Measurements from ENCODE around the gene USP6NL. TPM values are rescaled to one million over a fixed set of nuclear protein-coding genes. Genes with fewer than 3 reads are reported as not detected.

USP6NL gene
- total RNA-seq, 1 experiment from 2014 or later: 24.6 TPM

GRCh38 chr10:11493646-11494045 is 117.8 kb downstream of the USP6NL start (continued):
- TF ChIP-seq SIN3A (IDR thresholded peaks at IDR 0.05; ENCODE audit: low read depth): no peak
- no peak for TF ChIP-seq ATF3 (IDR thresholded peaks at IDR 0.05)
- no peak for TF ChIP-seq MAX (IDR thresholded peaks at IDR 0.05)
- no peak for TF ChIP-seq EZH2 (IDR thresholded peaks at IDR 0.05)

- Histone ChIP-seq H2AFZ (ENCODE audit: low read depth, low read length, poor library complexity, severe bottlenecking) (no peak overlapping the region), H3K36me3 (ENCODE audit: control insufficient read depth in 1 of 2, insufficient read depth in 2 of 2, low read length in 2 of 2) (peaks cover 0 to 24% of the 10 kb centered on the region in 2 experiments; a peak in 3 of 4 replicates), H3K9me2 (ENCODE audit: insufficient read depth) (no peaks in the 10 kb centered on the region), H3K27ac (ENCODE audit: low read depth, low read length) (no peak overlapping the region), H4K20me1 (ENCODE audit: insufficient read depth) (no peaks in the 10 kb centered on the region), H3K4me1 (ENCODE audit: control insufficient read depth in 1 of 2, insufficient read depth in 2 of 2, low read length in 2 of 2) (no peaks in the 10 kb centered on the region), H3K4me3 (replicated peaks in 1 of 2; ENCODE audit: low read depth in 1 of 2, low read length in 2 of 2) (no peak overlapping the region), H3K27me3 (ENCODE audit: insufficient read depth, low read length) (no peaks in the 10 kb centered on the region), H3K9ac (ENCODE audit: low read length) (no peak overlapping the region), H3K9me3 (ENCODE audit: control insufficient read depth in 1 of 2, insufficient read depth in 1 of 2, low read depth in 1 of 2, low read length in 2 of 2) (no peaks in the 10 kb centered on the region), H3K4me2 (ENCODE audit: low read length) (no peak overlapping the region), H3K79me2 (ENCODE audit: insufficient read depth, low read length) (no peaks in the 10 kb centered on the region)
- no TSS peak for BruUV-seq (replicated peaks)
- TF ChIP-seq CTCF (IDR thresholded peaks at IDR 0.05 in 2 of 3, conservative IDR thresholded peaks at IDR 0.05 in 1 of 3; ENCODE audit: borderline replicate concordance in 1 of 3, insufficient read depth in 1 of 3, low read depth in 2 of 3, low read length in 2 of 3): no peak
- TF ChIP-seq EZH2 (IDR thresholded peaks at IDR 0.05): no peak
- no peak for TF ChIP-seq EZH2phosphoT487 (IDR thresholded peaks at IDR 0.05; ENCODE audit: borderline replicate concordance)
- TF ChIP-seq POLR2AphosphoS5 (IDR thresholded peaks at IDR 0.05; ENCODE audit: low read depth, low read length): no peak
- TF ChIP-seq ZNF274 (IDR thresholded peaks at IDR 0.05; ENCODE audit: low read depth, low read length): no peak
- no peak for TF ChIP-seq JUND (IDR thresholded peaks at IDR 0.05)
- TF ChIP-seq REST (IDR thresholded peaks at IDR 0.05; ENCODE audit: low read depth): no peak
- TF ChIP-seq ZBTB33 (IDR thresholded peaks at IDR 0.05; ENCODE audit: extremely low read depth, insufficient replicate concordance, low read length): no peak
- TF ChIP-seq SIN3A (IDR thresholded peaks at IDR 0.05; ENCODE audit: low read depth): no peak
- no peak for DNase-seq (ENCODE audit: low read depth, low spot score)
- no peak for ATAC-seq
- ChIA-PET CTCF (no interaction called here), RAD21 (ENCODE audit: low non-redundant PET in 1 of 2, low total read pairs in 2 of 2, uncharacterized antibody in 2 of 2, unreplicated experiment in 2 of 2) (no interaction called here), POLR2A (no interaction called here)
- intact Hi-C loops (cut with micrococcal nuclease): no loop called here
Observed at GRCh38 chr10:11491087-11491486, 120.4 kb downstream of the USP6NL start.
